Activated naive CD8-positive, alpha-beta T cell treated with anti-CD3 and anti-CD28 coated beads, Interleukin-2, amount 10 ng/mL, durations not matched to agents 7 days and 5 days (primary cell): ENCODE measurements around the gene CDH13. TPM values are rescaled to one million over a fixed set of nuclear protein-coding genes. Genes with fewer than 3 reads are reported as not detected.

Source experiments
- ATAC-seq: fragments of 150-1000 bp; cut with Tn5 transposase; one replicate; pipeline ENCODE4 v1.10.0; 2021; ENCODE audit warnings: low read depth, moderate library complexity
- POLR2A ChIA-PET: fragments of 350-600 bp; sonication (Branson Sonifier 250); formaldehyde crosslinking; loops from one replicate; lab custom pipeline; 2021; ENCODE audit warnings: antibody characterized with exemption; lab: Charles Lee
- DNase-seq: peaks from one replicate; pipeline ENCODE4 v3.0.0; 2021
- H3K27ac Mint-ChIP-seq: one replicate; pipeline ENCODE4 v1.8.0; 2022; ENCODE audit warnings: mild to moderate bottlenecking, mixed read lengths
- H3K27me3 Mint-ChIP-seq: one replicate; pipeline ENCODE4 v1.8.0; 2022; ENCODE audit warnings: mild to moderate bottlenecking, moderate library complexity, mixed read lengths
- H3K36me3 Mint-ChIP-seq: one replicate; pipeline ENCODE4 v1.8.0; 2021; ENCODE audit warnings: mild to moderate bottlenecking, mixed read lengths
- H3K4me1 Mint-ChIP-seq: one replicate; pipeline ENCODE4 v1.8.0; 2021; ENCODE audit warnings: mixed read lengths
- H3K4me3 Mint-ChIP-seq: one replicate; pipeline ENCODE4 v1.8.0; 2022; ENCODE audit warnings: mild to moderate bottlenecking, moderate library complexity, mixed read lengths
- H3K9me3 Mint-ChIP-seq: one replicate; pipeline ENCODE4 v1.8.0; 2021; ENCODE audit warnings: mixed read lengths
- total RNA-seq, 2 experiments: library from RNA; stranded (reverse); gene quantifications; one replicate each; pipeline ENCODE4 v1.2.3, GENCODE V29; 2021

Gene CDH13
- total RNA-seq, 2 experiments from 2014 or later: not detected

DNA sequence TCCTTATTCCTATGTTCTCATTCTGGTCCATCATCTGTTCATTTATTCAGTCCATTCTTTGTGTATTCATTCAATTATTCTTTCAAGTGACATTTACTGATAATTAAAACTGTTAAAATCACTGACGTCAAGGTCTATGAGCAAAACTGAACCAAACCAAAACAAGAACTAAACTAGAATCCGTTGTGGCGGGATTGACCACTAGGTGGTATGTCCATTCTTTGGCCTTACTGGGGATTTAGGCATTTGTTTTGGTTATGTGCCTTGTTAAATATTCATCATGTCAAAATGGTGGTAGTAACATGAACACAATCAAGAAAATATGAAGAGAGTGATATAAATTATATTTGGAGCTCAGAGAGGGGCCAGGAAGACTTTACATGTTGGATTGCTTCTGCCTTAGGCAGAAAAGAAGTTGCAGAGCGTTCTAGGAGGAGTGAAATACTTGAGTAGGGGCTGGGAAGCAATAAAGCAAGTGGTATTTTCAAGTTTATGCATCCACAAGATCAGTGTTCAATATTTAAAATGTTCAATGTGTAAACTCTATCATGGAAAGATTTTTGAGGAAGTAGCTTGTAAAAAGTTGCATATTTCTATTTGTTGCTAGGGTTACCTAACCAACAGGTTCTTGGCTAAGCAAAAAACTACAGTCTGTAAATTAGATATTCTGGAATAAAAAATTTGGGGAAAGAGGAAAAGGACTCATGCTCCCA, 129.0 kb downstream of the CDH13 start:
- no peak for DNase-seq
- Mint-ChIP-seq H3K4me3 (no peak overlapping the region), H3K27ac (no peak overlapping the region), H3K4me1 (peaks cover 2% of the 10 kb centered on the region), H3K36me3 (no peaks in the 10 kb centered on the region), H3K27me3 (peaks cover 5% of the 10 kb centered on the region), H3K9me3 (no peaks in the 10 kb centered on the region)
- POLR2A ChIA-PET: no interaction called here
- no peak for ATAC-seq

- peaks cover 5% of the 10 kb centered on the region for H3K27me3 Mint-ChIP-seq
- no peak overlapping the region for H3K27ac Mint-ChIP-seq
- ATAC-seq (no peak), DNase-seq (no peak)
- H3K9me3 Mint-ChIP-seq: no peaks in the 10 kb centered on the region
- H3K4me3 Mint-ChIP-seq: no peak overlapping the region
- H3K36me3 Mint-ChIP-seq: no peaks in the 10 kb centered on the region
- POLR2A ChIA-PET: no interaction called here
- peaks cover 2% of the 10 kb centered on the region for H3K4me1 Mint-ChIP-seq
Measured at GRCh38 chr16:82756283-82756599, 129.5 kb downstream of the CDH13 start.

GRCh38 chr16:82758406-82758805, 131.6 kb downstream of the CDH13 start:
- Mint-ChIP-seq H3K36me3 (no peaks in the 10 kb centered on the region), H3K9me3 (no peaks in the 10 kb centered on the region), H3K27ac (no peak overlapping the region), H3K27me3 (peaks cover 2% of the 10 kb centered on the region), H3K4me1 (peaks cover 7% of the 10 kb centered on the region), H3K4me3 (no peak overlapping the region)
- POLR2A ChIA-PET: no interaction called here
- ATAC-seq (no peak), DNase-seq (no peak)

GRCh38 chr16:82758904-82759303, 132.1 kb downstream of the CDH13 start:
- Mint-ChIP-seq H3K9me3 (no peaks in the 10 kb centered on the region), H3K27me3 (no peaks in the 10 kb centered on the region), H3K36me3 (no peaks in the 10 kb centered on the region), H3K4me3 (no peak overlapping the region), H3K27ac (no peak overlapping the region), H3K4me1 (peaks cover 7% of the 10 kb centered on the region)
- DNase-seq (no peak), ATAC-seq (no peak)
- POLR2A ChIA-PET: no interaction called here

- no peak overlapping the region for H3K4me3 Mint-ChIP-seq
- H3K36me3 Mint-ChIP-seq: no peaks in the 10 kb centered on the region
- H3K27ac Mint-ChIP-seq: no peak overlapping the region
- DNase-seq (no peak), ATAC-seq (no peak)
- POLR2A ChIA-PET: no interaction called here
- no peaks in the 10 kb centered on the region for H3K27me3 Mint-ChIP-seq
- no peaks in the 10 kb centered on the region for H3K9me3 Mint-ChIP-seq
- H3K4me1 Mint-ChIP-seq: peaks cover 7% of the 10 kb centered on the region
Measured at GRCh38 chr16:82761236-82761635, 134.5 kb downstream of the CDH13 start.

GRCh38 chr16:82761858-82762257, 135.1 kb downstream of the CDH13 start:
- Mint-ChIP-seq H3K4me1 (peaks cover 7% of the 10 kb centered on the region), H3K9me3 (no peaks in the 10 kb centered on the region), H3K27me3 (no peaks in the 10 kb centered on the region), H3K4me3 (no peak overlapping the region), H3K36me3 (no peaks in the 10 kb centered on the region), H3K27ac (no peak overlapping the region)
- POLR2A ChIA-PET: no interaction called here
- ATAC-seq (no peak), DNase-seq (no peak)

DNA sequence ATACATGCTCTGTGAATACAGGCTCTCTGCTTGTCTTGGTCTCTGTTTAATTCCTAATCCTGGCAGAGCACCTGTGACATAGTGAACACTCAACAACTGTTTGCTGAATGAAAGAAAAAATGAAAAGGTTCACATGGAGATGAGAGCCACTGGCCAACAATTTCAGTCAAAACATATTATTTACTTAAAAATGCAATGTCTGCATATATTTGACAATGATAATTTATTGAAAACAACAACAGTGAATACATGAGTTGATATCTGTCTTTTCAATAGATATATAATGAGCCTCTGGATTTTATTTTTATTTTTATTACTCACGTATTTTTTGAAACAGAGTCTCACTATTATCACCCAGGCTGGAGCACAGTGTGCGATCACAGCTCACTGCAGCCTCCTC, 136.6 kb downstream of the CDH13 start:
- POLR2A ChIA-PET: no interaction called here
- ATAC-seq (no peak), DNase-seq (no peak)
- H3K27me3 Mint-ChIP-seq: peaks cover 4% of the 10 kb centered on the region
- H3K4me3 Mint-ChIP-seq: no peak overlapping the region
- no peaks in the 10 kb centered on the region for H3K9me3 Mint-ChIP-seq
- no peak overlapping the region for H3K27ac Mint-ChIP-seq
- no peaks in the 10 kb centered on the region for H3K36me3 Mint-ChIP-seq
- peaks cover 7% of the 10 kb centered on the region for H3K4me1 Mint-ChIP-seq

- Mint-ChIP-seq H3K27ac (no peak overlapping the region), H3K9me3 (no peaks in the 10 kb centered on the region), H3K36me3 (no peaks in the 10 kb centered on the region), H3K27me3 (peaks cover 11% of the 10 kb centered on the region), H3K4me1 (peaks cover 2% of the 10 kb centered on the region), H3K4me3 (no peak overlapping the region)
- no peak for ATAC-seq
- no peak for DNase-seq
- POLR2A ChIA-PET: no interaction called here
Measured at GRCh38 chr16:82767198-82767597, 140.4 kb downstream of the CDH13 start.

- Mint-ChIP-seq H3K4me1 (peaks cover 2% of the 10 kb centered on the region), H3K4me3 (no peak overlapping the region), H3K36me3 (no peaks in the 10 kb centered on the region), H3K27me3 (peaks cover 11% of the 10 kb centered on the region), H3K27ac (no peak overlapping the region), H3K9me3 (no peaks in the 10 kb centered on the region)
- no peak for ATAC-seq
- POLR2A ChIA-PET: no interaction called here
- DNase-seq: no peak
Measured at GRCh38 chr16:82767808-82768207, 141.0 kb downstream of the CDH13 start.

DNA sequence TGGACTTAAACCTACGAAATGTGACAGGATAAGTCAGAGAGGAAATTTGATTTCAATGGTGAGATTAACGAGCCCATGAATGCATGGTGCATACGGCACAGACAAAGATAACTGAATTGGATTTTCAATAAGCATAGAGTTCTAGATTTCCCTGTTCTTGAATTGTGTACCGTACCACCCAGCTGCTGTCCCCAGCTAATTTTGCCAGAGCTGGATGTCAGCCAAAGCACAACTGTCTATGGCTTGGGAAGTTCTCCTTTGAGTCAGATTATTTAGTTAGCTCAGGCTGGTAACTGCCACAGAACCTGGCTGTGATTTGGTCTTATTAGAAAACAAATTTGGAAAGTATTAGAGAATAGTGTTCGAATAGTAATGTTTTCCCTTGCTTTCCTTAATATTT, 143.1 kb downstream of the CDH13 start:
- ATAC-seq (no peak), DNase-seq (no peak)
- POLR2A ChIA-PET: no interaction called here
- no peaks in the 10 kb centered on the region for H3K36me3 Mint-ChIP-seq
- no peaks in the 10 kb centered on the region for H3K9me3 Mint-ChIP-seq
- H3K4me3 Mint-ChIP-seq: no peak overlapping the region
- no peaks in the 10 kb centered on the region for H3K4me1 Mint-ChIP-seq
- peaks cover 12% of the 10 kb centered on the region for H3K27me3 Mint-ChIP-seq
- H3K27ac Mint-ChIP-seq: no peak overlapping the region

GRCh38 chr16:82772215-82772614, 145.4 kb downstream of the CDH13 start:
- H3K4me1 Mint-ChIP-seq: no peaks in the 10 kb centered on the region

GRCh38 chr16:82773018-82773417, 146.2 kb downstream of the CDH13 start:
- no peak for ATAC-seq
- no peak overlapping the region for H3K4me3 Mint-ChIP-seq
- H3K27ac Mint-ChIP-seq: peak overlapping the region; percentile 36
- H3K36me3 Mint-ChIP-seq: no peaks in the 10 kb centered on the region
- no peaks in the 10 kb centered on the region for H3K4me1 Mint-ChIP-seq
- H3K27me3 Mint-ChIP-seq: peaks cover 10% of the 10 kb centered on the region
- DNase-seq: no peak
- H3K9me3 Mint-ChIP-seq: no peaks in the 10 kb centered on the region
- POLR2A ChIA-PET: no interaction called here

More at GRCh38 chr16:82772215-82772614, 145.4 kb downstream of the CDH13 start:
- Mint-ChIP-seq H3K4me3 (no peak overlapping the region), H3K27me3 (peaks cover 14% of the 10 kb centered on the region), H3K36me3 (no peaks in the 10 kb centered on the region), H3K27ac (no peak overlapping the region), H3K9me3 (no peaks in the 10 kb centered on the region)
- DNase-seq (no peak), ATAC-seq (no peak)
- POLR2A ChIA-PET: no interaction called here

DNA sequence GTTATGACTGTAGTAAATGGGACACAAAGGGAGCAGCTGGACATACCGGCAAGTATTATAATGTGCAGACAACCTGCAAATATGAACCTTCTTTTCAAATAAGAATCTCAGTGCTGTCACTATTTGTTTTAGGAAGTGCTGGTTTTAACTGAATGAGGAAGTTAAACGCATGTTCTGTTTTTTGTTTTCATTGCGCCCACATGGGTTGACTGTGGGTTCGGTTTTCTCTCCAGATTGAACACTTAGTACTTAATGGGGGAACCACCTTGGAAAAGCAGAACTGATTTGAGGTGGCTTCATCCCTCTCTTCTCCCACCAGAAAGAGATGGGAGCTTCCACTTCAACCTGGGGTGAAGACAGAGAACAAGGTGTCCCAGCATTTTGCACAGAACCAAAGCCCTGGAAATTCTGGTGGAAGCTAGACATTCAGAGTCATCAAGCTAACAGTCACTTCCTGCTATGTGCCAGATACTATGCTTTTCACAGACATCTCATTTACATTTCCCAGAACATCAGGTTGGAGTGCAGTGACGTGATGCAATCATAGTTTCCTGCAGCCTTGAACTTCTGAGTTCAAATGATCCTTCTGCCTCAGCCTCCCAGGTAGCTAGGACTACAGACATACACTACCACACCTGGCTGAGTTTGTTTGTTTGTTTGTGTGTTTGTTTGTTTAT, 149.8 kb downstream of the CDH13 start:
- no peaks in the 10 kb centered on the region for H3K36me3 Mint-ChIP-seq
- POLR2A ChIA-PET: no interaction called here
- no peak for ATAC-seq

DNA sequence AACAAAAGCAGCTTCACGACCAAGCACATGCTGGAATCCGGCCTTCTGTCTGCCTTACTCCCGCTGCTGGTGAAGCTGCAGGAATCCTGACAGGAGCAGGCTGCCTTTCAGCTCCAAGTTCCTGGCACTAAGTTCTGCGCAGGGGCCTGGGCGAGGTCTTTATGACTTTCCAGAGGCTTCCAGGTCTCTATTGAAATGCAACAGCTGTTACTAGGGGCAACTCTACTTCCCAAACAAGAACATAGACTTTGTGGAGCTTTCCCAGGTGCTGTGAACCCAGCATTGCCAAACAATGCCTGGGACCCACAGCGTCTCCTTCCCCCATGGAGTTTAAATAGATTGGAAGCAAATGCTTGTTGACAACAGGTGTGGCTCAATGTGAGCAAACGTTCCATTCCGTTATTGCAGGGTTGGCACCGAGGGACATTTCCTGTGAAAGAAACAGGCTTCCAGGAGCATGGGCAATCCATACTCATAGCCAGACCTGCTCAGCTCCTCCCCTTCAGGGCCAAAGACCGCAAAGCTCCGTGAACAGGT, 156.0 kb downstream of the CDH13 start:
- no peak overlapping the region for H3K4me3 Mint-ChIP-seq
- POLR2A ChIA-PET: no interaction called here
- peaks cover 8% of the 10 kb centered on the region for H3K4me1 Mint-ChIP-seq
- no peak for ATAC-seq
- peaks cover 6% of the 10 kb centered on the region for H3K9me3 Mint-ChIP-seq
- no peak overlapping the region for H3K27ac Mint-ChIP-seq
- H3K36me3 Mint-ChIP-seq: no peaks in the 10 kb centered on the region
- H3K27me3 Mint-ChIP-seq: peaks cover 6% of the 10 kb centered on the region
- DNase-seq: no peak

More for the DNA sequence above, 149.8 kb downstream of the CDH13 start:
- no peak for DNase-seq
- Mint-ChIP-seq H3K4me3 (no peak overlapping the region), H3K4me1 (peaks cover 4% of the 10 kb centered on the region), H3K9me3 (no peaks in the 10 kb centered on the region), H3K27ac (no peak overlapping the region), H3K27me3 (peaks cover 9% of the 10 kb centered on the region)
